ENCODE data around the gene LRRC7.

Gene LRRC7

GRCh38 chr1:69611316-69611715 lies 43.6 kb downstream of the LRRC7 start:
- DNase-seq (ENCODE audit: low spot score), result no peak
- TF ChIP-seq CTCF (IDR thresholded peaks at IDR 0.05; ENCODE audit: borderline replicate concordance, control extremely low read depth, extremely low read depth, insufficient read depth, missing control alignments), result no peak
- in situ Hi-C loops (cut with MboI; ENCODE audit: low sequenced_read_pairs, unreplicated experiment), result no loop called here

- no peak for DNase-seq (ENCODE audit: low spot score)
- in situ Hi-C loops (cut with MboI; ENCODE audit: low sequenced_read_pairs, unreplicated experiment), result no loop called here
- no peak for TF ChIP-seq CTCF (IDR thresholded peaks at IDR 0.05; ENCODE audit: borderline replicate concordance, control extremely low read depth, extremely low read depth, insufficient read depth, missing control alignments)
Measured at GRCh38 chr1:69613414-69613813, 45.7 kb downstream of the LRRC7 start.

DNA sequence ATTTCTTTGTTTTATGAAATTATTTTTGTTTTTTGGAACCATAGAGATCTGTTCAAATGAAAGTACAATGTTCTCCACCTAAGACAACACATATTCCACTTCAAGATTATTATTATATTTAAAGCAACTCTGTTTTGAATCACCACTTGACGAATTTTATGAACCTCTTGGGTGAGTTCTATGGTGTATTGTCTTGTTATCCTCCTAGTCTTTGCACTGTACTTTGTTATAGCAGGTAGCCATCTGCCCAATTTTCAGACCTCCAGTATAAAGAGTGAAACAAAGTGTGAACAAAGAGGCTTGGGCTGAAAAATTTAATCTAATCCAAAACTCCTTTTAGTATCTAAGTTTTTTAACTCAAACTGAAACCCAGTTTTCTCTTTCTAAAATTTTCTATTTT lies 71.0 kb downstream of the LRRC7 start:
- no peak for TF ChIP-seq CTCF (IDR thresholded peaks at IDR 0.05; ENCODE audit: borderline replicate concordance, control extremely low read depth, extremely low read depth, insufficient read depth, missing control alignments)
- in situ Hi-C loops (cut with MboI; ENCODE audit: low sequenced_read_pairs, unreplicated experiment), result no loop called here
- DNase-seq (ENCODE audit: low spot score), result no peak

DNA sequence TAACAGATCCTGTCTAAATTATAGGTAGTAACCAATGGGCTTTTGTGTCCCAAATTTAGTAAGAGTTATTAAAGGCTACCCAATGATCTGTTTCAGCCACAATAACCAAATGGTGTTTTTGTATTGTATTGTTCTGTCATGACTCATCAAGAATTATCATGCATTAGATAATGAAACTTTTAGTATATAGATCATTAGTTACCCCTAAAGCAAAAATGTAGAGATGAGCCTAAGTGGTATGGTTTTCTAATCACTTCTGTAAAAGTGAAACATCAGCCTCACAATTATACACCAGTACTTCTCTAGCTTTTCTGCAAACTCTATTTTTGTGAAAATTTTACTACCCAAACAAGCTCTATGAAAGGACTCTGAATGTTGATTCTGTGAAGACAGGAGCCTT lies 71.4 kb downstream of the LRRC7 start:
- in situ Hi-C loops (cut with MboI; ENCODE audit: low sequenced_read_pairs, unreplicated experiment), result no loop called here
- TF ChIP-seq CTCF (IDR thresholded peaks at IDR 0.05; ENCODE audit: borderline replicate concordance, control extremely low read depth, extremely low read depth, insufficient read depth, missing control alignments), result no peak
- no peak for DNase-seq (ENCODE audit: low spot score)

DNA sequence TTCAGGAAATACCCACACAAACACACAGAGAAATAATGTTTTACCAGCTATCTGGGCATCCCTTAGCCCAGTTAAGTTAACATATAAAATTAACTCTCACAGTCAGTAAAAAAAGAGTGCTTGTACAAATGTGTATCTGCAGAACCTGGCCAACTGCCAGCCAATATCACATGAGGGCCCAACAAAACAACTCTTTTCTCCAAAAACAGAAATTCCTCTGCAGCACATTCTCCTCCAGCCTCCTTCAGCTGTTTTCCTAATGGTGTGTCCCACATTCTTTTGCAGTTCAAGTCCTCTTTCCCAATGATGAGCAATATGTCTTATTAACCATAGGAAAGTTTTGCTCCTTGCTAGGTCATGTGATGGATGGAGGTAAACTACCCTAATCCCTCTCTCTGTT lies 75.5 kb downstream of the LRRC7 start:
- TF ChIP-seq CTCF (IDR thresholded peaks at IDR 0.05; ENCODE audit: borderline replicate concordance, control extremely low read depth, extremely low read depth, insufficient read depth, missing control alignments), result no peak
- no peak for DNase-seq (ENCODE audit: low spot score)
- in situ Hi-C loops (cut with MboI; ENCODE audit: low sequenced_read_pairs, unreplicated experiment), result no loop called here

- no peak for DNase-seq (ENCODE audit: low spot score)
- in situ Hi-C loops (cut with MboI; ENCODE audit: low sequenced_read_pairs, unreplicated experiment), result no loop called here
- no peak for TF ChIP-seq CTCF (IDR thresholded peaks at IDR 0.05; ENCODE audit: borderline replicate concordance, control extremely low read depth, extremely low read depth, insufficient read depth, missing control alignments)
Measured at GRCh38 chr1:69645477-69645876, 77.8 kb downstream of the LRRC7 start.

- in situ Hi-C loops (cut with MboI; ENCODE audit: low sequenced_read_pairs, unreplicated experiment), result no loop called here
- no peak for DNase-seq (ENCODE audit: low spot score)
- no peak for TF ChIP-seq CTCF (IDR thresholded peaks at IDR 0.05; ENCODE audit: borderline replicate concordance, control extremely low read depth, extremely low read depth, insufficient read depth, missing control alignments)
Measured at GRCh38 chr1:69648486-69648885, 80.8 kb downstream of the LRRC7 start.

All from GM13976 (cell line).